GM21390 (cell line): ENCODE data around the gene COL17A1.

Experiments used
- ATAC-seq: cut with Tn5 transposase; IDR thresholded peaks from one replicate; pipeline ENCODE4 v1.9.1; 2021; ENCODE audit not compliant: unreplicated experiment

The COL17A1 gene

DNA sequence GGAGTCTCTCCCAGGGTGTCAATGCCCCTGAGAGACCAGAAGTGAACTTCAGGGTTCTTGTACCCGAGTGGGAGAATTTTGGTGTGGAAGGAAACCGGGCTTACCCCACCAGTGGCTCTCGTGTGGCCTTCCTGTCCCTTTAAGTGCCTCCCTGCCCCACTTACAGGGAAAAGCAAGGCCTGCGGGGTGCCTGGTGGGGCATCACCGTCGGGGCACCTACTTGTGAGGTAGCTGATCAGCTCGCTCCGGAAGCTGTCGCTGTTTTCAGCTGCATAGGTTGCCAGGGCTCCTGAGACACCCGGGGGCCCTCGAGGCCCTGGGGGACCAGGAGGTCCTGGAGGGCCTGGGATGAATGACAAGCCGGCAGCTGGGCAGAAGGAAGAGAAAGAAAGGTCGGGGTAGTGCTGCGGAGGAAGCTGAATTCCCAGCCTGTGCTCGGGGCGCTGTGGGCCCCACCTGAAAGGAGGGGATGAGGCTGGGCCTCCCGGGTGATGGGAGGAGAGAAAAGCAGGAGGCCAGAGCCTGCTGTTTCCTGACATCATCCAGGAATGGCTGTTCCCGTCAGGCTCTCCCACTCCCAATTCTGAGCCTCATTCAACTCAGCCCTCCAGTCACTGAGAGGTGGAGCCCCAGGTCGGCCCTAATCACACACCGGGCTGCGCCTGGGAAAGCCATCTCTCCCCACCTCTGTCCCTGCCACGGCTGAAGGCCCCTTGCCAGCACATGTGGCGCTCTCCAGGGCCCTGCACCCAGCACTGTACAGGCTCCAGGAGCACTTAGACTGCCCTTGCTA is 51.1 kb downstream of the COL17A1 start:
- no peak for ATAC-seq

GRCh38 chr10:104033966-104034365 is 51.7 kb downstream of the COL17A1 start:
- ATAC-seq = no peak

GRCh38 chr10:104033401-104033930 is 52.2 kb downstream of the COL17A1 start:
- no peak for ATAC-seq

DNA sequence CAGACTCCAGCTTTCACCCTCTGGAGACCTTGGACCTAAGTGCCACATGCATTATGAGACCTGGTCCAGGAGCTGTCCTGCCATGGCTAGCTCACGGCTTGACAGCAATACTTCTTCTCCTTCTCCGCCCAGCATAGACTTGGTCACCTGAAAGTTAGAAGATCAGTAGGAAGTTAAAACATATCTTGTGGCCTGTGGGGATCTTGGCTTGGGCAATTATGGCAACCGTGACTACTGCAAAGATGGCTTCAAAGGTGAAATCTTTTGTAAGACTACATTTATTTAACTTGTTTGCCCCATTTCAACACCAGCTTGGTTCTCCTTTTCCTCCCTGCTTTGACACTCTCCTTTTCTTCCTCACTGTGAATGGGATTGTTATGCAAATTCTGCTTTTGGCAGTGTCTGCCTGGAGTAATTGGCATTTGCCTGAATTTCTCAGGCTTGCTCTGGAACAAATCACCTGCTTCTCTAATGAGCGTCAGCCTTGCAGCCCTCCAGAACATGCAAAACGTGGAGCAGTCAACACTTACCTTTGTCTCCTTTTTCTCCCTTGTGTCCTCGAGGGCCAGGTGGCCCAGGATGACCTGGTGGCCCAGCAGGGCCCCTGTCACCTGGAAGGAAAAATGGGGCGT is 53.4 kb downstream of the COL17A1 start:
- ATAC-seq = no peak

DNA sequence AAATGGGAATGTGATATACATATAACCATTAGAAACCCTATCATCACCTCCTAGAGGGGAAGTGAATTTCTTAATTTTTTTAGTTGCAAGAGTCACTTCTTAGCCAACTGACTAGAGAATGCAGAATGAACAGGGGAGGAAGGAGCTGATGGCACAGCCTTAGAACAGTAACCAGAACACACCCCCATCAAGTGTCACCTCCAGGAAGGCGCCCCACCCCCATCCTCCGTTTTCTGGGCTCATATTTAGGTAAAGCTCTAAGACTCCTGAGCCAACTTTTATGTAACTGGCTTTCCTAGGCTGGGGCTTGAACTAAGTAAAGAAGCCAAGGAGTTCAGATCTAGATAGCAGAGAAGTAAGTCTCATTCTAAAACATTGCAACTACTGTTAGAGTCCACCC is 54.0 kb downstream of the COL17A1 start:
- no peak for ATAC-seq

GRCh38 chr10:104029521-104029860 is 56.2 kb downstream of the COL17A1 start:
- ATAC-seq = no peak

DNA sequence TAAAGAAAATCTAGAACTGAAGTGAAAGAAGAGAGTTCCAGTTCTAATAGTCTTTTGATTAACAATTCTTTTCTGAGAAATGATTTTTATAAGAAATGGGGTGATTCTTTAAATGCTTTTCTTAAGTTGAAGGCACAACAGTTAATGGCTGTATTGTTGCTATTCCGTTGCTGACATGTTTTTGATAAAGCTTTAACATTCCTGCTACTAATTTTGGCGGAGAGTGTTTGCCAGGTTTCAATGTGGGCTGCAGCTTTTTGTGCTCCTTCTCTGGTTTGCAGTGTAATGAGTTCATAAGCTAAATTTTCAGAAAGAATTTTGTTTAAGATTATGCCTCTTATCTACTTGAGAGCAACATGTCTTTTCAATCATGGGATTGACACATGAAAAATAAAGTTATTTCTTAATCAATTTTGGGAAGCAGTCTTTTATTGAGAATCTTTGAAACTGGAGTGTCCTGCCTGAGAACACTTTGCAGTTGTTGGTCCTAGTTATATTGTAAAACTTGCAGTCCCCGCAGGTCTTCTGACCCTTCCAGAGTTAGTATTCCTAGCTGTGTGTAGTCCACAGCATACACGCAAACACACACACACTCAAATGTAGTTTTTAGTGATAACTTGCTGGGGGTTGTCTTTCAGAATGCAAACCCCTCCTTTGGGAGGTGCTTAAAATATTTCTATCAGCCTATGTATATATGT is 56.7 kb downstream of the COL17A1 start:
- ATAC-seq = no peak

DNA sequence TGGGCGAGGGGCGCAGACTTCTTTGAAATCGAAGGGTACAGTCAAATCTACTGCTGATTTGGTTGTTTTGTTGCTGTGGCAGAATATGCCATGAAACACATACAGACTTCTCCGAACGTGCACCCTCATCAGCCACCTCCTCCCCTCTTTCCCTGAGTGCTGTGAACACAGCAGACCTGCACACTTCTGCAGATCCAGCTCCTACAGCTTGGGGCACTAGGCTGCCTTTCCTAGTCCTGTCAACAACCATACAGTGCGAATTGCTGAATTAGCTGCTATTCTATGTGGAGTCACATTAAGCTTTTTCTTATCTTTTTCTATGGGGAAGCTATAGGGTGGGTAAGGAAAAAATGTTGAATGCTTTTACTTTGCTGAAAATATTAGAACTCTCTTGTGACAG is 57.5 kb downstream of the COL17A1 start:
- ATAC-seq = no peak

DNA sequence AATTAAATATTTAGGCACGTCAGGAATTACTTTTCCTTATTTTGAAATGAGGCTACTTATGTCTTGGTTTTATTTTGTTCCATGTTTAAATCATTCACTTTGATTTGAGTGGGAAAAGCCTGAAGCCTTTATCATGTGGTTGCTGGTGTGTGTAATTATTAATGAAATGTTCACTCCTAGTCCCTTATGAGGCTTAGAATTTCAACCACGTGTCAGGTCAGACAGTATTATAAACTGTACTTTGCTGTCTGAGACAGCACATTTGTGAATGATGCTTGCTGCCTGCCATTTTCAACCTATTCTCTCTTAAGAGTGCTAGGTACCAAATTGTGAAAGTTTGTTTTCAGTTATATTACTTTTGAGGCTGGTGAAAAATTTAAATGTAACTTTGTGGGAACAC is 58.9 kb downstream of the COL17A1 start:
- ATAC-seq = no peak

DNA sequence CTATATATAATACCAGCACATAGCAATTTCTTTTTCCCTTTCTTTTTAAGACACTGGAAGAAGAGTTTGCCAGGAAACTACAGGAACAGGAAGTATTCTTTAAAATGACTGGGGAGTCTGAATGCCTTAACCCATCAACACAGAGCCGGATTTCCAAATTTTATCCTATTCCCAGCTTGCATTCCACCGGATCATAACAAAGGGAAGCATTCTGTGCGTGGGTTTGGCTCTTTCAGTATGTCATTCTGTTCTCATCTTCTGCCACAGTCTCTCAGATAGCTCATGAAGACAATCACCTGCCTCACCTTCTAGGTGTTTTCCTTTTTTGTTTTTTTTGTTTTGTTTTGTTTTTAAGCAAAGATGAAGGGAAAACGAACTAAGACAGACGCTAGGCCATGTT is 60.2 kb downstream of the COL17A1 start:
- no peak for ATAC-seq

GRCh38 chr10:104022026-104022425 is 63.7 kb downstream of the COL17A1 start:
- no peak for ATAC-seq

- no peak for ATAC-seq
Observed at GRCh38 chr10:104021246-104021645, 64.4 kb downstream of the COL17A1 start.

DNA sequence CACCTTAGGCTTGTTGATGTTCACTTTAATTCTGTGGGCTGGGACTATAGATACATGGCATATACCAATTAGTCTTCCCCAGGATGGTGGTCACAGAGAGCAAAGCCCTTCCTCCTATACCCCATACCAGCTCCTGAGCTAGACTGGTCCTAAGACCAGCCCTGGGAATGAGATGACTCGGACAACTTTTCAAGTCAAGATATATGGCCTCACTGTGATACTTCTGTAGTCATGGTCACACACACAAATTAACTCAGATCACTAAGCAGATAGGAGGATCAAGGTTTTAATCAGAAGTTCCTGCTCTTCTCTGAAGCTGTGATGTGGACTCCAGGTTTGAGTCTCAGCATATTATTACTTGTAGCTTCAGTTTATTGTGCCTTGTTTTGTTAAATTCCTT is 65.7 kb downstream of the COL17A1 start:
- ATAC-seq = no peak

DNA sequence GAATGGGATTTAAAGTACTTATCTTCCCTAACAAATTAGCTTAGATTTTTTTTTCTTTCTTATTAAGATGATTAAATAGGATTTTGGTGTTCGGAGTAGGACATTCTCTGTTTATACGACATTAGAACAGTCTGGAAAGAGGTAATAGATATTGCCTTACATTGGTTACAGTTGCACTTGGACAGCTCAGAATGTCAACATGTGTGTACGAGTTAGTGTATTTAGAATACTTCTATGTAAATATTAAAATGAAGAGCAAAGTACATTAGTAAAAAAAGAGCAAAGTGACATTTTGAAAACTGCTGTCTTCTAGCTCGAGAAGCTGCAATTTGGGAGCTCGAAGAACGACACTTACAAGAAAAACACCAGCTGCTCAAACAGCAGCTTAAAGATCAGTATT is 67.2 kb downstream of the COL17A1 start:
- ATAC-seq = no peak

DNA sequence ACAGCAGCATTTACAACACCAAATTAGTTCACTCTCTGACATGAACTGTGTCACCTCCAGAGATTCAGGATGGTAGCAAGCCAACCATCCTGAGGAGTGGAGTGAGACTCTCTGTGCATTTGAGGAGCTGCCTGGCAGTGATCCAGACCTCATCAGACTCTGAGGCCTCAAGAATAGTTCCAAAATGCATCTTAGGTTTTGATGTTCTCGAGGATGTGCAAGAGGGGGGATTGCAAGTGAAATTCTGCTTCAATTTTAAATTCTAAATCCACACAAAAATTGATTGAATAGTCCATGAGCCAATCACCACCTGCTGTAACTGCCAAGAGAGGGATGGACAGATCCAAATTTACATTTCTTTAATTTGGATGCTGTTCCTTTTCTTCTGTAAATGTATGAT is 69.0 kb downstream of the COL17A1 start:
- no peak for ATAC-seq

GRCh38 chr10:104014176-104014575 is 71.5 kb downstream of the COL17A1 start:
- ATAC-seq = no peak

DNA sequence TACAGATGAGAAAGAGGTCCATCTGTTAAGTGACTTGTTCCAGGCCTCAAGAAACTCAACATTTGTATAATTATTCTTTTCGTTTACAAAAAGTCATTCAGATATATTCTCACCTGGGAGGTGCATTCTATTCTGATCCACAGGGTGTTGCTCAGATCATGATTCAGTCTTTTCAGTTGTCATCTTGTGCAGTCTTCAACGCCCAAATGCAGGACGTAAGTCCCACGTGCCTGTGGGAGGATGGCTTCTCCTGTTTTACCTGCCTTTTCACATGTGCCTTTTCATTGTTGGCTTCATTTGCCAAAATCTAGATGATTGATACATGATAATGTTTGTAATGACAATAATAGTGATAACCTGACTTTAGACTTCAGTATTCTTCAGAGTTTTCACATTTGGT is 72.2 kb downstream of the COL17A1 start:
- no peak for ATAC-seq

GRCh38 chr10:104011904-104012303 is 73.8 kb downstream of the COL17A1 start:
- no peak for ATAC-seq

- ATAC-seq = no peak
Observed at GRCh38 chr10:104005172-104005863, 80.4 kb downstream of the COL17A1 start.

DNA sequence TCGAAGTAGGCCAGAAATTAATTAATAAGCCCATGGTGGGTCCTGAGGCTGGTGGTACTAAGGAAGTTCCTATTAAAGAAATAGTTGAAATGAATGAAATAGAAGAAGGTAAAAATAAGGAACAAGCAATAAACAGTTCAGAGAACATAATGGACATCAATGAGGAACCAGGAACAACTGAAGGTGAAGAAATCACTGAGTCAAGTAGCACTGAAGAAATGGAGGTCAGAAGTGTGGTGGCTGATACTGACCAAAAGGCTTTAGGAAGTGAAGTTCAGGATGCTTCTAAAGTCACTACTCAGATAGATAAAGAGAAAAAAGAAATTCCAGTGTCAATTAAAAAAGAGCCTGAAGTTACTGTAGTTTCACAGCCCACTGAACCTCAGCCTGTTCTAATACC is 82.8 kb downstream of the COL17A1 start:
- ATAC-seq = no peak

GRCh38 chr10:103998805-103999204 is 86.9 kb downstream of the COL17A1 start:
- no peak for ATAC-seq
